ENCODE measurements around the gene OR4F6.
"Not testable (repeated sequence)": the region's sequence is repeated elsewhere in the genome, so short reads cannot be mapped to it uniquely, and the experiment has no call there.

OR4F6 gene

DNA sequence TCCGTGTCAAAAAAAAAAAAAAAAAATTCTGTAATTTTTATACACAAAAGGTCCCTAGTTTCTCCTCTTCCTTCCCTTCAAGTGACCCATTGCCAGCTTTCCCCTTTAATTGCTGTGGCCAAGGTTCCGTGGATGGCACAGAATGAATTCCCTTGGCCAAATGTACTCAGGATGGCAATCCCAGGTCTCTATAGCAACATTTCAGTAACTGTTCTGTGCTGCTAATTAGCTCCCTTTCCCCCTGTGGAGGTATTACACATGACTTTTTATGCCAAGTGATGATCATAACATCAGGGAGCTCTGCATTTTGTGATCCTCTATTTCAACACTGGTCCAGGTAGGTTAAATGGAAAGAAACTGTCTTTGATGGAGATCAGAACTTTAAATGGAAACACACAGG is at the start of gene OR4F6:
Gene OR4F6 (plus strand): TSS at position 301 of the 400 bp plus-strand sequence. CDS start 2,211 bp downstream, outside the sequence.
- no peak for DNase-seq

DNA sequence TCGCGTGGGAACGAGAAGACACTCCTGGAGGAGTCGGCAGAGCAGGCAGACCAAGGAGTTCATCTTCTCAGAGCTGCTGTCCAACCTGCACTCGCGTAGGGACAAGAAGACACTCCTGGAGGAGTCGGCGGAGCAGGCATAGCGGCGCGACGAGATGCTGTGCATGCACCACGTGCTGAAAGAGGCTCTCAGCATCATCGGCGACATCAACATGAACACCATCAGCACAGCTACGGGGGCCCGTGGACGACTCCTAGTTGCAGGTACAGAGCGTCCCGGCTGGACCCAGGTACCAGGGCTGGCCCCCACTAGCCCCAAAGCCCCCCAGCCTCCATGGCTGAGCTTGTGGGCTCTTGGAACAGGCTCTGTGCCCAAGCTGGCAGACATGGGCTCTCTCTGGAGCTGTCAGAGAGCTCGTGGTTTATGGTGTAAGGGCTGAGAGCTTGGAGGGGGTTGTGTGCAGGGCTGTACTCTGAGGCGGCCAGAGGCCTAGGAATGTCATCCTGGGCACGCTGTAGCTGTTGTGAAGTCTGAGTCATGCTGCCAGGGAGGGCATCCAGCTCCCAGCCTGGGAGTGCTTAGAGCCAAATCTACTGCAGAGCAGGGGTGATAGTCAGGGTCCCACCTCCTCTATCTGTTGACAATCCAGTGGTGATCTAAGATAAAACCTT is 38.5 kb upstream of the OR4F6 start:
- DNase-seq, result not testable (repeated sequence)

- DNase-seq, result not testable (repeated sequence)
Observed at GRCh38 chr15:101765340-101765671, 38.0 kb upstream of the OR4F6 start.

DNA sequence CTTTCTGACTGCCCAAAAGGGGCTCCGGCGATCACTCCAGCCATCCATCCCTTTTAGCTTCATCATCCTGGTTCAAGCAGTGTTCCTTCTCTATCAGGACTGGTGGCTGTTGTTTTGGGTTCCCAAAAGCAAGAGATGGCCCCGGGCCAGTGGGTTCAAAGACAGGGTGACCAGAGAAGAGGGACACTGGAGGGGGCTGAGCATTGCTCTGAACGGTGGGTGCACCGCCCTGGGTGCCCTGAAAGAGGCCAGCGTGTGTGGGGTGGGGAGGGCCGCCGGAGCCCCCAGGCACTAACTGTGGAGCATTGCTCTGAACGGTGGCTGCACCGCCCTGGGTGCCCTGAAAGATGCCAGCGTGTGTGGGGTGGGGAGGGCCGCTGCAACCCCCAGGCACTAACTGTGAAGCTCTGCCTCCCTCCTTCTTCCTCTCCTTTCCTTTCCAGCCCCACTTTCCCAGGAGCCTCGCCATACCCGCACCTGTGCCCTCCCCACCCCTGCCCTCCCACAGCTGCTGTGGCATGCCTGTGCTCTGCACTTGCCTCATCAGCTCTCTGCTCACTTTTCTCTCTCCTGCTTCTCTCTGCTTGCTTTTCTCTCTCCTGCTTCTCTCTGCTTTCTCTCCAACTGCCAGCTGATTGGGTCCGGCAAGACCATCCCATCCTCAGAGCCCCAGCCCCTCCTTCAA is 37.4 kb upstream of the OR4F6 start:
- no peak for DNase-seq

GRCh38 chr15:101767083-101767640 is 36.1 kb upstream of the OR4F6 start:
- not testable (repeated sequence) for DNase-seq

DNA sequence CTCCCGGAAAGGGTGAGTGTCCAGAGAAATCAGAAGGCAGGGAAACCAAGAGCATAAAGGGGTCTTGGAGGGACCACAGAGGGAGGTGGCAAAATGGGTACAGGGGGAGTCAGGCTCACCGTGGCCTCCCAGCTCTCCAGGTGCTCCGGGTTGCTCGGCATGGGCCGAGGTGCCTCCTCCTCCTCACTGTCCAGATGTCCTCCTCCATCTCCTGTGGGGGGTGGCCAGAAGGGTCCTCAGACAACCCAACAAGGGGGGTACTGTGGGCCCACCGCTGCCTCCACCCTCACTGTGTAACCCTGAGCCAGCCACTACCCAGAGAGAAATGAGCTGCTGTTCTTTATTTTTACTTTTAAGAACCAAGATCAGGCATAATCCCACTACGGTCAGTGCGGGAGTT is 30.4 kb upstream of the OR4F6 start:
- DNase-seq, result no peak

- no peak for DNase-seq
Observed at GRCh38 chr15:101773496-101774100, 29.7 kb upstream of the OR4F6 start.

DNA sequence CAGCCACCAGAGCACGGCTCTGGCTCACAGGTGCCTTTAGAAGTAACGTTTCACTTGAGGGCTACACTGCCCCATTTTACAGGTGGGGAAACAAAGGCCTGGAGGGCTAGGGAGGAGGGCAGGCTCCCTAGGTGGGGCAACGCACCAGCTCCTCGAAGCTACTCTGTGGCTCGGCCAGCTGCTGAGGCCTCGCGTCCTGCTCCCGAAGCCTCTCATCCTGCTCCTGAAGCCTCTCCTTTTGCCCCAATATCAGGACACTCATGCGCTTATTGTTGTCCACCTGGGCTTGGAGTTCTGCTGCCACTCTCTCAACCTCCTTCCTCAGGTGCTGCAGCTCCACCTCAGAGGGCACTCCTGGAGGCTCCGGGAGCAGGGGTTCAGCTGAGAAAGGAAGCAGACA is 28.2 kb upstream of the OR4F6 start:
- no peak for DNase-seq

- not testable (repeated sequence) for DNase-seq
Observed at GRCh38 chr15:101778576-101778975, 24.7 kb upstream of the OR4F6 start.

DNA sequence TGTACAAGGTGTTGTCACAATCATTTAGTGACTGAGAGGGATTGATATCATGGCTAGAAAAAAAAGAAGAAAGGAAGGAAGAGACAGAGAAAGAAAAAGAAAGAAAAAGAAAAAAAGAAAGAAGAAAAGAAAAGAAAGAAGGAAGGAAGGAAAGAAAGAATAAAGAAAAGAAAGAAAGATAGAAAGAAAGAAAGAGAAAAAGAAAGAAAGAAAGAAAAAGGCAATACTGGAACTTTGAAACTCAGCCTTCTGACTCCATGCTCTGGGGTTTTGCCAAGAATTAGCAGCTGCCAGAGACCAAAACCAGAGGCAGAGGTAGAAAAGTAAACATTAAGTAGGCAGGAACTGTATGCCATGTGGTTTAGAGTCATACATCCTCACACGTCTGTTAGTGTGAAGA is 23.1 kb upstream of the OR4F6 start:
- not testable (repeated sequence) for DNase-seq

- DNase-seq, result no peak
Observed at GRCh38 chr15:101781928-101782327, 21.4 kb upstream of the OR4F6 start.

GRCh38 chr15:101784644-101785043 is 18.7 kb upstream of the OR4F6 start:
- no peak for DNase-seq

DNA sequence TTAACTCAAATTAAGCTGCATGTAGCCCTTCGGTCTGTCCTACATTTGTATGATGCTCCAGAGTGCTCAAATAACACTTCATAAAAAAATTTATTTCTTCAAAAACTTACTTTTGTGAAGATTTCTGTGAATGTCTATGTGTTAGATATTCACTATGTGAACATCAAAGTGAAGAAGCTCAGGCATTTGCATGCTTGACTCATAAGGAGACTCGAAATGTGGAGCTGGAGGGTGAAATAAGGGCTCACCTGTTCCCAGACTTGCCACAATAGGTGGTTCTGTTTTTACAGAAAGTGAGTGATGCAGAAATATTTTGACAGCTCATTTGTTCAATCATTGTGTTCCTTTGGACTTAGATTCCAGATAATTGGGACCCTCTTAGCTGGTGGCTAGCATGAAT is 16.9 kb upstream of the OR4F6 start:
- DNase-seq, result not testable (repeated sequence)

- DNase-seq, result not testable (repeated sequence)
Observed at GRCh38 chr15:101788001-101788400, 15.3 kb upstream of the OR4F6 start.

DNA sequence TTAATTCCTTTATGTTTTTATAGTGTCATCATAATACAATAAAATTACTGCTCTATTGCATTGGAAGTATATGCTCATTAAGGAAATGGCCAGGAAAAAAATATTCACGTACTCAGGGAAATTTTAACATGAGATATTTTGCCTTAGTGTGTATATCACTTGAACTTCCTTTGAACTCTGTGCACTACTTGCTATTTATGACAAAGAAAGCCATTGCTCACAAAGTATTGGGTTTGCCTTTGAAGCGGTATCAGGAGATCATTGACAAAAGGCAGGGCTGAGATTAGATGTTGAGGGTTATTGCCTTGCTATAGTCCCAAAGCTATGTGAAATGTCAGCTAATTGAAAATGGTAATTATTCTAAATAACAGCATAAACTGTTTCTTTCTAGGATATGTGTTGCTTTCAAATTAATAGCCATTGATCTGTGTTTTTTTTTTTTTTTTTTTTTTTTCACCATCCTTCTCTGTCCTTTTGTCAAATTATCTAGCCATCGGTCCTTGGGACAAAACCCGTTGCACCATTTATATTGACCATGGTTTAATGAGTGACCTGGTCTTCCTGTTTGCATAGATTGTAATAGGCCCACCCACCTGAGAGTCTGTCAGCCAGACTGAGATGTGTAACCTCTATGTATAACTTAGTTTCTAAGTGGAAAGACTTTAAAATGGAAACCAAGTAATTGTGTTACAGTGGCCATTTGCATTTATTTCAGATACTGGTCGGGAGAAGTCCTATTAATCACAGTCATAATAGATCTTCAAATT is 14.6 kb upstream of the OR4F6 start:
- DNase-seq, result not testable (repeated sequence)

- DNase-seq, result not testable (repeated sequence)
Observed at GRCh38 chr15:101790748-101791147, 12.6 kb upstream of the OR4F6 start.

GRCh38 chr15:101793981-101794380 is 9.3 kb upstream of the OR4F6 start:
- not testable (repeated sequence) for DNase-seq

- no peak for DNase-seq
Observed at GRCh38 chr15:101795455-101795854, 7.9 kb upstream of the OR4F6 start.

GRCh38 chr15:101799665-101800064 is 3.6 kb upstream of the OR4F6 start:
- DNase-seq, result no peak

DNA sequence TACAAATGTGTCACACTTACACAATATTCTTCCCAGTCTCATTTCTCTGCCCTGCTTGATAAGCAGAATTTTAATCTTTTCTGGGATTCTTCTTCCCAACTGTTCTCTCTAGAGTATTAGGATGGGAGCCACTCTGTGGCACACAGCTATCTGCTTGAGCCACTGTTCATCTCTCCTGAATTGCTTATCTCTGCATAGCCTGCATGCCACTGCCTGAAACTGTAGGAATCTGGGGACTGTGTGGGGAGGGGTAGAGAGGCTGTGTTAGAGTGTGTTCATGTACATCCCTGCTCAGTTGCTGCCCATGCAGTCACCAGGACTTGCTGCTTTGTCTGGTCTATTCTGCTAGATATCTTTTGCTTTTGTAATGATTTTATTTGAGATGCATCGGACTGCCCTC is 2.3 kb upstream of the OR4F6 start:
- no peak for DNase-seq

DNA sequence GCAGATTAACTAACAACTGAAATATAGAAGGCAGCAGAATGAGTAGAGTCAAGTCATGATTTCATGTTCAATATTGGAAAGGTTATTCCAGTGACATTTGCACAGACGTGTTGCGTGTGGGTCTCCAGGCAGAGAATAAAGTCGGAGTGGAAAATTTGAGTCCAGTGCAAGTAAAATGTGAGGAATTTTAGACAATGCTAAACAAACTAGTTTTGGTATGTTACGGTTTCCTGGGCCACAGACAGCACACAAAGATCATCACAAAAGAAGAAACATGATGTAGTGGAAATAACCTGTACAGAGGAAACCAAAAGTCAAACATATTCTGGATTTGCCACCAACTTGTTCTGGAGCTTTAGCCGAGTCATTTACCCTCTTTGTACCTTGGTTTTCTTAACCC is 367 bp downstream of the OR4F6 start:
- DNase-seq, result no peak

- no peak for DNase-seq
Observed at GRCh38 chr15:101804375-101804774, 1.1 kb downstream of the OR4F6 start.

- no peak for DNase-seq
Observed at GRCh38 chr15:101804941-101805340, 1.6 kb downstream of the OR4F6 start.

Data from NCI-H2171 (cell line).